ENCODE results near the gene RNF181.
"Not testable (repeated sequence)": the region's sequence is repeated elsewhere in the genome, so short reads cannot be mapped to it uniquely, and the experiment has no call there.

Gene RNF181

DNA sequence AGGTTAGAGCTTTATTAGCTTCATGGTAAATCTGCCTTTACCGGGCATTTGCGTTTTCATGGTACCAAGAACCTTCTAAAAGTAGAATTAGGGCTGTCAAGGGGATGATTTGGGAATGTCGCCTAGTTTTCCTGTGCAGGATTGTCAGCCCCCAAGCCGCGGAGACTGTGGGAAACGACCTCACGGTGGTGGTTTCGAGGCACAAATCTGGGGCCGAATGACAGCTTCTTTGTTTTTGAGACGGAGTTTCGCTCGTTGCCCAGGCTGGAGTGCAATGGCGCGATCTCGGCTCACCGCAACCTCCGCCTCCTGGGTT lies 19.8 kb downstream of the RNF181 start:
- no peak for DNase-seq

- not testable (repeated sequence) for DNase-seq
Measured at GRCh38 chr2:85617723-85618122, 22.2 kb downstream of the RNF181 start.

DNA sequence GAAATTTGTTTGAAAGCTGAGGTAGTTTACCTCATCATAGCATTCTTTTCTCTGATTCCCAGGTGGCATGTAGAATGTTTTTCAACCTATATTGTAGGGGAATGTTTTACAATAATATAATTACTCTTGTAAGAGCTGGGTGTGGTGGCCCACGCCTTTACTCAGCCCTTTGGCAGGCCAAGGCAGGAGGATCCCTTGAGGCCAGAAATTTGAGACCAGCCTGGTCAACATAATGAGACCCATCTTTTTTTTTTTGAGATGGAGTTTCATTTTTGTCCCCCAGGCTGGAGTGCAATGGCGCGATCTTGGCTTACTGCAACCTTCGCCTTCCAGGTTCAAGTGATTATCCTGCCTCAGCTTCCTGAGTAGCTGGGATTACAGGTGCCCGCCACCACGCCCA lies 24.1 kb downstream of the RNF181 start:
- DNase-seq = no peak

DNA sequence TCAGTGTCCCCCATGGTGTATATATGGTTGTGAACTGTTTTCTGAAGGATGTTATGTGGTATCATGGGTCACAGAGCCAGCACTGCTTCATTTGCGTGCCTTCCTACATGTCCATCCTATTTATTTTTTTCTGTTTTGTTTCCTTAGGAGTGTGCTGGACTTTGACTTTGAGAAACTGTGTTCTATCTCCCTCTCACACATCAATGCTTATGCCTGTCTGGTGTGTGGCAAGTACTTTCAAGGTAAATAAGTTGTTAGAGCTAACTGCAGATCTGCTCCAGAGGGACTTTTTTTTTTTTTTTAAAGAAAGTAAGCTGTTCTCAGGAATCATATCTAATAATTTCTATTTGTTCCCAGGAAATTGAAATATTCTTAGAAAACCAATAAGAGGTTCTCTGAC lies 25.8 kb downstream of the RNF181 start:
- no peak for DNase-seq

- DNase-seq = no peak
Measured at GRCh38 chr2:85623991-85624390, 28.4 kb downstream of the RNF181 start.

DNA sequence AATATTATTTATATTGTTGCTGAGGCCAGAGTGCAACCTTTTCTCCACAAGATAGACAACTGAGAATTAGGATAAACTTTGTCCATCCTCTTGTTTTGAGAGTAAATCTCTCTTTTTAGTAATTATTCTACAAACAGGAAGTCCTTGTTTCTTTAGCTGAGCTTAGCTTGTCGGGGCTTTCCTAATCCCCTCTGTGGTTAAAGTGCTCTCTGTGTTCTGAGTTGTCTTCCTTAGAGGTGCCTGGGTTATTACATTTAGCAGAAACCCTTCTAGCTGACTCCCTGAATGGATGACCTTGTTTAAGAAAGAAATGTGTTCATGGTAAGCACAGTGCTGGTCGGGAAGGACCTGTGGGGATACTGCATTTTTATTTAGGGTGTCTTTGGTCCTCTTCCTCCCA lies 33.1 kb downstream of the RNF181 start:
- no peak for DNase-seq

DNA sequence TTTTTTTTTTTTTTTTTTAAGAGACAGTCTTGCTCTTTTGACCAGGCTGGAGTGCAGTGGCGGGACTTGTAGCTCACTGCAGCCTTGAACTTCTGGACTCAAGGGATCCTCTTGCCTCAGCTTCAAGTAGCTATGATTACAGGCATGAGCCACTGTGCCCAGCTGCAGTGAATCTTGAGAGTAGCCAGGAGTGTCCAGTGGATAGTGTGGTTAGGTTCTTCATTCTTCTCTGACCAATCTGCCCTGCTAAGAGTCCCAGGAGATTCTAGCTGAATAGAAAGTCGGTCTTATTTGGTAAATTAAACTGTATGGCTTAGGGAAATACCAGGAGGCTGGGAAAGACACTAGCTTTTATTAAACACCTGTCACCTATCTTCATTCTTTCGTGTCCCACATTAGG lies 35.8 kb downstream of the RNF181 start:
- DNase-seq = no peak

- DNase-seq = no peak
Measured at GRCh38 chr2:85635011-85635410, 39.5 kb downstream of the RNF181 start.

DNA sequence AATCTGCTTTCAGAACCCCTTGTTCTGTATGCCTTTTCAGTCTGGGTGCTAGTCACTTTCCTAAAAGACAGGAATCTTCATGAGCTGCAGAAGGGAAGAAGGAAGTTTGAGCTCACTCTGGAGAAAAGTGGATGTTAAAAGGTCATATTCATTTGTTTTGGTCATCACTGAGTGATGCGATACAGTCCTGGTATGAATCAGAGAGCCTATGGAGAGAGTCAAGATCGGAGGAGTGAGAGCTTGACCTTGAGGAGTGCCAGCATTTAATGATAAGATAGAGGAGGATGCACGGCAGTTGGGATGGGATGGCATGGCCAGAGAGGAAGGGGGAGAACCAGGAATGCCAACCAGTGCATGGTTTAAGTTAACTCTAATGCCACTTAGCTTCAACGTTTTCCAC lies 40.1 kb downstream of the RNF181 start:
- DNase-seq = no peak

GRCh38 chr2:85642725-85643124 lies 47.2 kb downstream of the RNF181 start:
- DNase-seq = no peak

- DNase-seq = no peak
Measured at GRCh38 chr2:85644909-85645308, 49.4 kb downstream of the RNF181 start.

DNA sequence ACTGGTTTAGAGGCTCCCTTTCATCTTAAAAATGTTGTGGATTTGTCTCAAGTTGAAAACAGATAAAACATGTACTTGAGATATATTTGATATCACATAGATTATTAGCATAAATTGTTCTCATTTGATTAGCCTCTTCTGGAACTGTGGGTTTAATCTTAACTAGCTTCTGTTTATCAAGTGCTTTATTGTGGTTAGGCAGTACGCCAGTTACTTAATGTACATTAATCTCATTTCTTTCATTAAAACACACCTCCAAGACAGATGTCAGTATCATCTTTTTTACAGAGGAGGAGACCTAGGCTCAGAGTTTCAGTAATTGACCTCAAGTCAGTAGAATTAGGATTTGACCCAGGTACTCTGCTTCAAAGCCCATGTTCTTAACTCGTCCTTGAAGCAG lies 50.6 kb downstream of the RNF181 start:
- no peak for DNase-seq

Data from SIG-M5 (cell line).